Endometrial microvascular endothelial cells (primary cell): ENCODE measurements around the gene SLC35F3. TPM values are rescaled to one million over a fixed set of nuclear protein-coding genes. Genes with fewer than 3 reads are reported as not detected.

Experiments used
- in situ Hi-C: cut with HindIII; loops from 2 replicates; pipeline ENCODE4 v1.10.0; 2017; ENCODE audit warnings: low sequenced_read_pairs, low pct_unique_long_range_greater_than_20kb; ENCODE audit errors: inconsistent ontology term
- total RNA-seq: library from RNA; depleted of rRNA; stranded (reverse); fragments of >200 nt; gene quantifications from one replicate; pipeline ENCODE4 v1.2.3, GENCODE V29; 2015; ENCODE audit errors: inconsistent ontology term

SLC35F3 gene
- total RNA-seq, 1 donor from 2014 or later: not detected

- in situ Hi-C loops: no loop called here
These were observed 179.0 kb downstream of the SLC35F3 start for GRCh38 chr1:234083460-234083859.

- in situ Hi-C loops: no loop called here
These were observed 184.9 kb downstream of the SLC35F3 start for GRCh38 chr1:234089396-234089795.

GRCh38 chr1:234090212-234091064 is 186.0 kb downstream of the SLC35F3 start:
- in situ Hi-C loops: no loop called here

- in situ Hi-C loops: no loop called here
These were observed 186.6 kb downstream of the SLC35F3 start for GRCh38 chr1:234091065-234091401.

GRCh38 chr1:234091876-234092275 is 187.4 kb downstream of the SLC35F3 start:
- in situ Hi-C loops: no loop called here

- in situ Hi-C loops: no loop called here
These were observed 188.6 kb downstream of the SLC35F3 start for GRCh38 chr1:234093107-234093506.

DNA sequence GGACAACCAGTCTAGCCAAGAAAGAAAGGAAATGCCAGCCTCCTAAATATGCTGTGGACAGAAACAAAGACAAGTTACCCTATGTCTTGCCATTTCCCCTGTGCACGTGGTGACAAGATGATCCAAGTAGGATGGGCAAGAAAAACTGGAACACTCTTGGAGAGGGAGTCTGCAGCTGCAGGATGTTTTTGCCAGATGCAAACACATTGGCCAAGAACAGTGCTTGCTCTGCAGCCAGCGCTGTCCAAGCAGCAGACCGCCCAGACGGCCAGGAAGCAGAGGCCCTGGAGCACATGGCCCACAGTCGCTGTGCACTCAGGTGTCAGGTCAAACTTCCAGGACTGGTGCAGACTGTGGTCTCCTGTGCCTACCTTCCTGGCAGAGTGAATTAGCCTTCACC is 189.3 kb downstream of the SLC35F3 start:
- in situ Hi-C loops: no loop called here

DNA sequence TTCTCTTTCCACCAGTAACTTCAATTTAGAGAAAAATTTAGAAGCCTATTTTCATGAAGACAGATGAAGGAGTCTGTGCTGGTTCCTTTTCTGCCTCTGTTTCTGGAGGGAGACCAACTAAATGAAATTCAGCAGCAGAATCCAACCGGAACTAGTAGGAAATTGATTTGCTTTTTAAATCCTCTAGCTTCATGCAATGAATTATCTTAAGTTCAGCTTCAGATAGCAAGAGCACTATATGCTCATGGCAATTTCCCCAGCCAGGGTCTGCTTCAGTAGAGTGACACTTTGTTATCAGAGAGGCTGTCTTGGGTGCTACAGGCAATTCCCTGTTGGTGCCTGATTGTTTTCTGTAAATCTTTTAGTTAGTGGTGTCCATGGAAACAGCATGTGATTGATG is 189.7 kb downstream of the SLC35F3 start:
- in situ Hi-C loops: no loop called here

- in situ Hi-C loops: no loop called here
These were observed 191.8 kb downstream of the SLC35F3 start for GRCh38 chr1:234096161-234096770.

GRCh38 chr1:234102583-234102982 is 198.1 kb downstream of the SLC35F3 start:
- in situ Hi-C loops: no loop called here

GRCh38 chr1:234103198-234103597 is 198.7 kb downstream of the SLC35F3 start:
- in situ Hi-C loops: no loop called here

DNA sequence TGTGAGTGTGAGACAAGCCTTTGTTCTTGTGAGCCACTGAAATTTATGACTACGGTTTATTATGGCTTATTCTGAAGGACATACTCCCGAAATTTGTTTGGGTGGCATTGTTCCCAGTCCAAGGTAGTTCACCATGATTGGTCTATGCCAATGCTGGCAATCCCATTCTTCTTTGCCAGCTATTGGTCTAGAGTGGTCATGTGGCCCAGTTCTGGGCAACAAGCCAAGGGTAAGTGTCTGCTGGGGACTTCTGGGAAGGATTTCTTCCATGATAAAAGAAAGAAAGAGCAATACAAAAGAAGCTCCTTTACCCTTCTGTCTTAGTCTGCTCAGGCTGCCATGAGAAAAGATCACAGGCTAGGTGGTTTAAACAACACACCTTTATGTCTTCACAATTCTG is 201.6 kb downstream of the SLC35F3 start:
- in situ Hi-C loops: no loop called here

DNA sequence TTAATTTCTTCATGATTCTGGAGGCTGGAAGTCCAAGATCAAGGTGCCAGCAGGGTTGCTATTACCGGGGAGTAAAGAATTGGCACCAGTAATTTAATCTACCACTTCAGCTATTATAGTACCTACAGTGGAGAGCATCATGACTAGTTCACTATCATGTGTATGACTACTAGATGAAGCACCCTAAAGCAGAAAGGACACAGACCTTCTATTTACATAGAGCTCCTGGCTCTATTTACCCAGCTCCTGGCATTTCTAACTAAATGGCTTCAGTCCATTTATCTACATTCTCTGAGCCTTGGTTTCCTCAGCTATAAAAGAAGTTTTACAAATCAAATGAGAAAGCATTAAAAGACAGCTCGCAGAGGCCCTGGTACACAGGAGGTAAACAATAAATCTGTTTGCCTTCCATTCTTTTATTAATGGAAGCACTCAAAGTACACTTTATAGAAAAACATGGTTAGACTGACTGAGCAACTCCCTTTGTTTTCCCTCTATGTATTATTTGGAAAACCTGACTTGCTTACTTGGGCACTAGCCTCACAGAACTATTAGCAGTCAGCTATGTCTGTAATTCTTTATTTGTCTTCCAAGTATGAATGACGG is 203.0 kb downstream of the SLC35F3 start:
- in situ Hi-C loops: no loop called here

GRCh38 chr1:234108921-234109320 is 204.4 kb downstream of the SLC35F3 start:
- in situ Hi-C loops: no loop called here

- in situ Hi-C loops: no loop called here
These were observed 205.4 kb downstream of the SLC35F3 start for GRCh38 chr1:234109840-234110239.

DNA sequence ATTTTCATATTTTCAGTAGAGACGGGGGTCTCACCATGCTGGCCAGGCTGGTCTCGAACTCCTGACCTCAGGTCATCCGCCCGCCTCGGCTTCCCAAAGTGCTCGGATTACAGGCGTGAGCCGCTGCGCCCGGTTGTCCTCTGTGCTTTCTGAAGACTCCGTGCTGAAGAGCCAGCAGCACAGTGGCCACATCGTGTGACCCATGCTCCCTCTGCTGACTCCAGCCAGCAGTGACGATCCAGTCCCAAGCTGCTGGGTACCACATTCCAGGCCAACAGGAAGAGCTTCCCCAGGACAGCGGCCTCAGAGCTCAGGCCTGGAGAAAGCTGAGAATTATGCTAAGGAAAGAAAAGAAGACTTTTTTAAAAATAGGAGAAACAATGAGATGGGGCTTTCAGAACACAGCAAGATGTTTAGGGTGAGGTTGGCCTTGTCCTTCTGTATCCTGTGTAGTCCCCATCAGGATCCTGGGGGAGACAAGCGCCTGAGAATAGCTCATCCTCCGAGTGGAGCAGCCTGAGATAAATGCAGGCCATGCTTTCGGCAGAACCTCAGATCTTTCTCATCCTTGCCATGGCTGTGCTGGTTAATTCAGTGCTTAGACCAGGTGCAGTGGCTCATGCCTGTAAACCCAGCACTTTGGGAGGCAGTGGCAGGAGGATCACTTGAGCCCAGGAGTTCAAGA is 207.1 kb downstream of the SLC35F3 start:
- in situ Hi-C loops: no loop called here

- in situ Hi-C loops: no loop called here
These were observed 210.3 kb downstream of the SLC35F3 start for GRCh38 chr1:234114648-234115307.

DNA sequence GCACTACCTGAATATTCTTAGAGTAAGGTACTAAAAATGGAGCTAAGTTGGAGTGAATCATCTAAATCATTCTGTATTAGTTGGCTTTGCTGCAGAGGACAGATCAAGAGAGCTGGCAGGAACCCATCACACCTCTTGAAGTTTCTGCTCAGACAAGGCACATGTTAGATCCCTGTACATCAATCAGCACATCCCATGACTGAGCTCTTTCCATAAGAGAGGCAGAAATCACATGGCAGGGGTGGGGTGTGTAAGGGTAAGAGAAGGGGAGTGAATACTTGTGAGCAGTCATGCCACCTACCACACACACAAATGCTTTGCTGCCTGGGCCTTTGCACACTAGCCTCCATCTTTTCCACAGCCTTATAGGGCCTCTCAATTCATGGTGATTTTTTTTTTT is 214.4 kb downstream of the SLC35F3 start:
- in situ Hi-C loops: no loop called here

DNA sequence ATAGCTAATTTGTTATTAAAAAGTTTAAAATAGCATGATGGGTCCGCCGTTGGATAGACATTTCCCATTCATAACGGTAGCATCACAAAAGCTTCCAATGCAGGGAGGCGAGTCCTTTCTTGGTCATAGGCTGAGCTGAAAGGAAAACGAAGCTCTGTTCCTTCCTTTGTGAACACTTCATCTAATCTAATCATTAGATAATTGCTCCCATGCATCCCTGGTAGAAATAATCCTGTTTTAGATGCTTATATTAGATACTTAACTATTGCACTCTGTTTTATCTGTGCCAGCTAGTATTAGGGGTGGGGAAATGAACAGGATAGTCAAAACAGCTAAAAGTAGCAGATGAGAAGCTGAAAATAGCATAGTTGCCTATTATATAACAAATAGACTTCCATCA is 215.0 kb downstream of the SLC35F3 start:
- in situ Hi-C loops: no loop called here
